Neural cell (in vitro differentiated cells): ENCODE results near the gene HEG1. TPM values are rescaled to one million over a fixed set of nuclear protein-coding genes. Genes with fewer than 3 reads are reported as not detected.

Experiments
- H2AFZ ChIP-seq: fragments of 200-600, 300-800 bp; sonication (generic), shearing (Covaris generic); 2 replicates; pipeline ENCODE4 v1.6.0; 2014; ENCODE audit warnings: low read depth, mild to moderate bottlenecking, antibody characterized with exemption, low read length, moderate library complexity
- H3F3A ChIP-seq: fragments of 200-600 bp; shearing (Covaris generic); 2 replicates; pipeline ENCODE4 v1.6.1; 2016; ENCODE audit warnings: mild to moderate bottlenecking, moderate library complexity, mixed read lengths, antibody characterized with exemption, low read length; ENCODE audit not compliant: insufficient read depth, poor library complexity, severe bottlenecking
- H3K27ac ChIP-seq: fragments of 200-600, 300-800 bp; sonication (generic), shearing (Covaris generic); 2 replicates; pipeline ENCODE4 v1.5.1; 2014; ENCODE audit warnings: mild to moderate bottlenecking, low read length, moderate library complexity
- H3K27me3 ChIP-seq: fragments of 300-800, 200-600 bp; sonication (generic), shearing (Covaris generic); 2 replicates; pipeline ENCODE4 v1.6.0; 2014; ENCODE audit warnings: mild to moderate bottlenecking, low read depth, low read length, moderate library complexity; ENCODE audit not compliant: insufficient read depth
- H3K36me3 ChIP-seq: fragments of 300-800, 200-600 bp; sonication (generic), shearing (Covaris generic); 2 replicates; pipeline ENCODE4 v1.5.1; 2014; ENCODE audit warnings: mild to moderate bottlenecking, antibody characterized with exemption, low read length, moderate library complexity; ENCODE audit not compliant: insufficient read depth
- H3K4me2 ChIP-seq: fragments of 300-800, 200-600 bp; sonication (generic), shearing (Covaris generic); 2 replicates; pipeline ENCODE4 v1.6.0; 2014; ENCODE audit warnings: mild to moderate bottlenecking, low read length
- H3K4me3 ChIP-seq: fragments of 300-800, 200-600 bp; sonication (generic), shearing (Covaris generic); 2 replicates; pipeline ENCODE4 v1.5.1; 2014; ENCODE audit warnings: mild to moderate bottlenecking, low read length, moderate library complexity
- H3K79me2 ChIP-seq: fragments of 200-600 bp; shearing (Covaris generic); replicated peaks from 2 replicates; pipeline ENCODE4 v1.6.0; 2014; ENCODE audit warnings: mild to moderate bottlenecking, low read length, moderate library complexity; ENCODE audit not compliant: insufficient read depth
- H3K9ac ChIP-seq: fragments of 300-800, 200-600 bp; sonication (generic), shearing (Covaris generic); 2 replicates; pipeline ENCODE4 v1.6.1; 2016; ENCODE audit warnings: mild to moderate bottlenecking, low read length, mixed read lengths
- H3K9me2 ChIP-seq: fragments of 200-600 bp; shearing (Covaris generic); 2 replicates; pipeline ENCODE4 v1.6.1; 2016; ENCODE audit warnings: mild to moderate bottlenecking, low read length, mixed read lengths; ENCODE audit not compliant: insufficient read depth
- H3K9me3 ChIP-seq: fragments of 200-600, 300-800 bp; sonication (generic), shearing (Covaris generic); 2 replicates; pipeline ENCODE4 v1.6.1; 2016; ENCODE audit warnings: mild to moderate bottlenecking, mixed run types, low read length, moderate library complexity, mixed read lengths
- H4K20me1 ChIP-seq: fragments of 200-600 bp; shearing (Covaris generic); 2 replicates; pipeline ENCODE4 v1.6.1; 2016; ENCODE audit warnings: mild to moderate bottlenecking, mixed run types; ENCODE audit not compliant: insufficient read depth
- EP300 ChIP-seq: fragments of 450-650 bp; conservative IDR thresholded peaks from 2 replicates; pipeline ENCODE4 v1.6.1; 2014; ENCODE audit warnings: antibody characterized with exemption, mild to moderate bottlenecking, moderate library complexity; ENCODE audit not compliant: poor library complexity, severe bottlenecking
- EZH2 ChIP-seq: fragments of 200-600, 300-800 bp; shearing (Covaris generic), sonication (generic); IDR thresholded peaks from 2 replicates; pipeline ENCODE4 v1.6.1; 2014; ENCODE audit warnings: antibody characterized with exemption, low read length, borderline replicate concordance, mild to moderate bottlenecking; ENCODE audit not compliant: insufficient read depth, poor library complexity, severe bottlenecking
- MXI1 ChIP-seq: fragments of 450-650 bp; conservative IDR thresholded peaks from 2 replicates; pipeline ENCODE4 v1.6.1; 2014; ENCODE audit warnings: antibody characterized with exemption, mild to moderate bottlenecking; ENCODE audit not compliant: poor library complexity, severe bottlenecking
- POLR2AphosphoS5 ChIP-seq: IDR thresholded peaks from 2 replicates; pipeline ENCODE4 v1.6.1; 2012
- RAD21 ChIP-seq: fragments of 450-650 bp; conservative IDR thresholded peaks from 2 replicates; pipeline ENCODE4 v1.6.1; 2014; ENCODE audit warnings: antibody characterized with exemption, mild to moderate bottlenecking, moderate library complexity
- REST ChIP-seq: IDR thresholded peaks from 2 replicates; pipeline ENCODE4 v1.6.1; 2012; ENCODE audit warnings: borderline replicate concordance
- SMC3 ChIP-seq: fragments of 450-650 bp; conservative IDR thresholded peaks from 2 replicates; pipeline ENCODE4 v1.6.1; 2014; ENCODE audit warnings: antibody characterized with exemption, mild to moderate bottlenecking, moderate library complexity; ENCODE audit not compliant: poor library complexity
- TAF1 ChIP-seq: IDR thresholded peaks from 2 replicates; pipeline ENCODE4 v1.6.1; 2012; ENCODE audit warnings: low read depth
- polyA plus RNA-seq: library from polyadenylated mRNA; depleted of rRNA; stranded (reverse); fragments of >200 nt; gene quantifications from 2 replicates; pipeline ENCODE4 v1.2.3, GENCODE V29; 2014
- TF ChIP-seq, protein P1 (sequence below): fragments of 450-650 bp; IDR thresholded peaks from 2 replicates; pipeline ENCODE4 v1.5.1; 2014; ENCODE audit warnings: antibody characterized with exemption, mild to moderate bottlenecking, moderate library complexity; ENCODE audit not compliant: poor library complexity, severe bottlenecking

HEG1 gene
- polyA plus RNA-seq, 1 donor from 2014 or later: 0.48 TPM

DNA sequence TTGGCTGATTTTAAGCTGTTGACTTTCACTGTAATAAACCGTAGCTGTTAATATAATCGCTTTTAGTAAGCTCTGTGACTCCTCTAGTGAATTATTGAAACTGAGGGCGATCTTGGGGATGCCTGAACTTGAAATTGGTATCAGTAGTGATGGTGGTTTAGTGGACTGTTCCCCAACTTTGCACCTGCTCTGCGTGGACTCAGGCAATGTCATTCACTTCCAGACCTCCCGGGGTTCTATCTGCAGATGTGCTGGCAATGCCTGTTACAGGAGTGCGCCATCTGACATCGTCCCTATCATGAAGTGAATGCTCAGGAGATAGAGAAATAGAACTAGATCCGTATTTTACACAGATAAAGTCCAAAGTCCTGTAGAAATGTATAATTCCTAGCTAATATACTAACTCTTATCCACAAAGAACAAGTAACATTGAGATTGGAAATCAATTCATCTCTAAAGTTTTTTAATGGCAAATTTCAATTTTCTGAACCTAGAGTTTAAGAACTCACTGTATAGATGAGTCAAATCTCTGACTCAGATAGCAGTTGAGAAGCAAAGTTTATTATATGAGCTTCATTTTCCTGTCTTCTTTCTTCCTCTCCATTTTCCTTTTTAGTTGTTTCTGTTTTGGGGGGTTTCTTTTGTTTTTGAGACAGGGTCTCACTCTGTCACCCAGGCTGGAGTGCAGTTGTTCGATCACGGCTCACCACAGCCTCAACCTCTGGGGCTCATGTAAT is 51.8 kb downstream of the HEG1 start:
- H3K4me2 ChIP-seq: no peak overlapping the region
- no peaks in the 10 kb centered on the region for H3K9me2 ChIP-seq
- TF ChIP-seq EP300 (no peak), MXI1 (no peak), EZH2 (no peak), TAF1 (no peak), SMC3 (no peak), REST (no peak), RAD21 (no peak), POLR2AphosphoS5 (no peak)
- TF ChIP-seq, protein P1, sequence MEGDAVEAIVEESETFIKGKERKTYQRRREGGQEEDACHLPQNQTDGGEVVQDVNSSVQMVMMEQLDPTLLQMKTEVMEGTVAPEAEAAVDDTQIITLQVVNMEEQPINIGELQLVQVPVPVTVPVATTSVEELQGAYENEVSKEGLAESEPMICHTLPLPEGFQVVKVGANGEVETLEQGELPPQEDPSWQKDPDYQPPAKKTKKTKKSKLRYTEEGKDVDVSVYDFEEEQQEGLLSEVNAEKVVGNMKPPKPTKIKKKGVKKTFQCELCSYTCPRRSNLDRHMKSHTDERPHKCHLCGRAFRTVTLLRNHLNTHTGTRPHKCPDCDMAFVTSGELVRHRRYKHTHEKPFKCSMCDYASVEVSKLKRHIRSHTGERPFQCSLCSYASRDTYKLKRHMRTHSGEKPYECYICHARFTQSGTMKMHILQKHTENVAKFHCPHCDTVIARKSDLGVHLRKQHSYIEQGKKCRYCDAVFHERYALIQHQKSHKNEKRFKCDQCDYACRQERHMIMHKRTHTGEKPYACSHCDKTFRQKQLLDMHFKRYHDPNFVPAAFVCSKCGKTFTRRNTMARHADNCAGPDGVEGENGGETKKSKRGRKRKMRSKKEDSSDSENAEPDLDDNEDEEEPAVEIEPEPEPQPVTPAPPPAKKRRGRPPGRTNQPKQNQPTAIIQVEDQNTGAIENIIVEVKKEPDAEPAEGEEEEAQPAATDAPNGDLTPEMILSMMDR: no peak
- H3K79me2 ChIP-seq: no peaks in the 10 kb centered on the region
- H3K9me3 ChIP-seq: no peaks in the 10 kb centered on the region
- no peaks in the 10 kb centered on the region for H3K27me3 ChIP-seq
- no peak overlapping the region for H3K4me3 ChIP-seq
- no peaks in the 10 kb centered on the region for H3K36me3 ChIP-seq
- no peak overlapping the region for H2AFZ ChIP-seq
- H3F3A ChIP-seq: no peaks in the 10 kb centered on the region
- H3K9ac ChIP-seq: no peak overlapping the region
- H4K20me1 ChIP-seq: no peaks in the 10 kb centered on the region
- H3K27ac ChIP-seq: no peak overlapping the region

DNA sequence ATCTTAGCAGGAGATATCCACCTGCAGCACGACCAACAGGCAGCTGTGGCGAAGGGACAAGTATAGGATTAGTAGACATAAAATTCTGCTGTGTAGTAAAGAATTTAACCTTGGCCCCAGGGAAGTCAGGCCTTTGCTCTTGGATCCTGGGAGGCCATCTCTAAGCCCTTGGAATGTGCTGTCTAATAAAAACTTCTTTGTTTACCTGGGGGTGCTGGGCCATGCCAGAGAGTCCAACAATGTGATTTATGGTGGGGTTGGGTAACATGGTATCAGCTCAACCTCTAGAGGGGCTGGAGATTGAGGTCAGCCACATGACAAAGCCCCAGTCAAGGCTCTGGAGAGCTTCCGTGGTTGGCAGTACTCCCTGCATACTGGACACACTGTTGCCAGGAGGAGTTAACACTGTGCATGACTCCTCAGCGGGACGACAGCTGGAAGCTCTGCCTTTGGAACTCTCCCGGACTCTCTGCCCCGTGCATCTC is 52.4 kb downstream of the HEG1 start:
- H3K4me3 ChIP-seq: no peak overlapping the region
- H3K9me3 ChIP-seq: no peaks in the 10 kb centered on the region
- H3K27me3 ChIP-seq: no peaks in the 10 kb centered on the region
- H3K4me2 ChIP-seq: no peak overlapping the region
- H4K20me1 ChIP-seq: no peaks in the 10 kb centered on the region
- no peak overlapping the region for H3K9ac ChIP-seq
- no peak overlapping the region for H2AFZ ChIP-seq
- no peaks in the 10 kb centered on the region for H3F3A ChIP-seq
- no peaks in the 10 kb centered on the region for H3K9me2 ChIP-seq
- H3K27ac ChIP-seq: no peak overlapping the region
- H3K79me2 ChIP-seq: no peaks in the 10 kb centered on the region
- TF ChIP-seq SMC3 (no peak), TAF1 (no peak), EZH2 (no peak), REST (no peak), EP300 (no peak), MXI1 (no peak), POLR2AphosphoS5 (no peak), RAD21 (no peak)
- TF ChIP-seq, protein P1: no peak
- no peaks in the 10 kb centered on the region for H3K36me3 ChIP-seq
